WTC11 (cell line): Measurements from ENCODE around the gene KIF11.
A peak's percentile ranks its signal among the peaks of the same experiment; 100 is the strongest.

Experiments
- ATF1 ChIP-seq: sonication (generic); formaldehyde crosslinking; IDR thresholded peaks from 2 replicates; pipeline ENCODE4 v1.8.1; 2023; ENCODE audit warnings: mild to moderate bottlenecking, moderate library complexity, missing genetic modification reagents
- CBFB ChIP-seq: sonication (generic); formaldehyde crosslinking; IDR thresholded peaks from 2 replicates; pipeline ENCODE4 v1.8.1; 2022; ENCODE audit warnings: mild to moderate bottlenecking, low read depth, missing genetic modification reagents
- JAZF1 ChIP-seq: fragments of 250-450 bp; sonication (Bioruptor Pico); IDR thresholded peaks from 2 replicates; pipeline ENCODE4 v1.9.0; 2021; ENCODE audit warnings: moderate library complexity, mild to moderate bottlenecking, inconsistent platforms
- NR3C1 ChIP-seq: sonication (generic); formaldehyde crosslinking; conservative IDR thresholded peaks from 2 replicates; pipeline ENCODE4 v1.8.1; 2023; ENCODE audit warnings: low read depth, mild to moderate bottlenecking, missing genetic modification reagents
- RELA ChIP-seq: sonication (generic); formaldehyde crosslinking; IDR thresholded peaks from 2 replicates; pipeline ENCODE4 v1.8.1; 2022; ENCODE audit warnings: missing genetic modification reagents, mild to moderate bottlenecking, borderline replicate concordance
- SP1 ChIP-seq: sonication (generic); formaldehyde crosslinking; conservative IDR thresholded peaks from 2 replicates; pipeline ENCODE4 v1.8.1; 2022; ENCODE audit warnings: missing genetic modification reagents
- ZNF138 ChIP-seq: sonication (generic); formaldehyde crosslinking; conservative IDR thresholded peaks from 2 replicates; pipeline ENCODE4 v1.8.1; 2022; ENCODE audit warnings: mild to moderate bottlenecking, moderate library complexity, missing genetic modification reagents
- ZNF396 ChIP-seq: fragments of 250-450 bp; sonication (Bioruptor Pico); IDR thresholded peaks from 2 replicates; pipeline ENCODE4 v1.8.0; 2021; ENCODE audit warnings: mild to moderate bottlenecking, moderate library complexity, borderline replicate concordance
- TF ChIP-seq, protein P1 (sequence below): sonication (generic); formaldehyde crosslinking; IDR thresholded peaks from 2 replicates; pipeline ENCODE4 v1.8.0; 2022; ENCODE audit warnings: mild to moderate bottlenecking, missing genetic modification reagents
- TF ChIP-seq, protein P2 (sequence below): fragments of 200-600 bp; IDR thresholded peaks from 2 replicates; pipeline ENCODE4 v1.8.0; 2022; ENCODE audit warnings: antibody characterized with exemption
- TF ChIP-seq, protein P3 (sequence below): sonication (generic); formaldehyde crosslinking; IDR thresholded peaks from 2 replicates; pipeline ENCODE4 v1.8.1; 2022; ENCODE audit warnings: low read depth, mild to moderate bottlenecking, moderate library complexity, missing genetic modification reagents, borderline replicate concordance
- TF ChIP-seq, protein P4 (sequence below): sonication (generic); formaldehyde crosslinking; IDR thresholded peaks from 2 replicates; pipeline ENCODE4 v1.8.1; 2022; ENCODE audit warnings: low read depth, missing genetic modification reagents, borderline replicate concordance
- TF ChIP-seq, protein P5 (sequence below): sonication (generic); formaldehyde crosslinking; IDR thresholded peaks from 2 replicates; pipeline ENCODE4 v1.8.0; 2022; ENCODE audit warnings: mild to moderate bottlenecking, missing genetic modification reagents
- TF ChIP-seq, protein P6 (sequence below): sonication (generic); formaldehyde crosslinking; IDR thresholded peaks from 2 replicates; pipeline ENCODE4 v1.8.0; 2022; ENCODE audit warnings: missing genetic modification reagents

DNA sequence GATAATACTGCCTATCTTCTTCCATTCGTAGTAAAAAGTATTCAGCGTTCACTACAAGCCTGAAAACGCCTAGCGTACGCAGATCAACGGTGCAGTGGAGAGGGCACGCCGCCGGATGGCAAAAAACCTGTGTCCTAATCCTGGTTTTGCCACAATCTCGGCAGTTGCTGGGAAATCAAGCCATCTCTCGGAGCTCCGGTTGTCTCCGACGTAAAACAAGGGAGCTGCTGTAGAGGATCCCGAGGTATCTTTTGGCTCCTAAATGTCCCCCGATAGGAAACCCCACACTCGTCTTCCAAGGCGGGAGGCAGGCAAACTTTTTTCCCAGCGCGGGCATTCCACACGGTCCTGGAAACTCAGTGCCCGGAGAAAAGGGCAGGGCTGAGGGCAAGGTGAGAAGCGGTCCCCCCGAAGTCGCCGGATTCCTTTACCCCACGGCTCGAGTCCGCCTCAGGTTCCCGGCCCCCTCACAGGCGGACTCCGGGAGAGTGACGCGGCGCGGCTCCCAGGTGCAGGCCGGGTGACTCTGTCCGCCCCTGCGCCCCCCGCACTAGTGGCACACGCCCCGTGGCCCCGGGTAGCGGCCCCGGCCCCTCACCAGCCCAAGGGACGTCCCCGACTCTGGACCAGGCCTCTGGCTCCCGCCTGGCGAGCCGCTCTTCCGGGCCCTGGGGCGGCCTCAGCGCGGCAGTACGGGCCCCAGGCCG is 19.7 kb upstream of the KIF11 start:
- TF ChIP-seq CBFB: no peak
- TF ChIP-seq, protein P1, sequence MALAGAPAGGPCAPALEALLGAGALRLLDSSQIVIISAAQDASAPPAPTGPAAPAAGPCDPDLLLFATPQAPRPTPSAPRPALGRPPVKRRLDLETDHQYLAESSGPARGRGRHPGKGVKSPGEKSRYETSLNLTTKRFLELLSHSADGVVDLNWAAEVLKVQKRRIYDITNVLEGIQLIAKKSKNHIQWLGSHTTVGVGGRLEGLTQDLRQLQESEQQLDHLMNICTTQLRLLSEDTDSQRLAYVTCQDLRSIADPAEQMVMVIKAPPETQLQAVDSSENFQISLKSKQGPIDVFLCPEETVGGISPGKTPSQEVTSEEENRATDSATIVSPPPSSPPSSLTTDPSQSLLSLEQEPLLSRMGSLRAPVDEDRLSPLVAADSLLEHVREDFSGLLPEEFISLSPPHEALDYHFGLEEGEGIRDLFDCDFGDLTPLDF: no peak
- no peak for TF ChIP-seq ATF1 (CRISPR knock-in tag)
- TF ChIP-seq, protein P2, sequence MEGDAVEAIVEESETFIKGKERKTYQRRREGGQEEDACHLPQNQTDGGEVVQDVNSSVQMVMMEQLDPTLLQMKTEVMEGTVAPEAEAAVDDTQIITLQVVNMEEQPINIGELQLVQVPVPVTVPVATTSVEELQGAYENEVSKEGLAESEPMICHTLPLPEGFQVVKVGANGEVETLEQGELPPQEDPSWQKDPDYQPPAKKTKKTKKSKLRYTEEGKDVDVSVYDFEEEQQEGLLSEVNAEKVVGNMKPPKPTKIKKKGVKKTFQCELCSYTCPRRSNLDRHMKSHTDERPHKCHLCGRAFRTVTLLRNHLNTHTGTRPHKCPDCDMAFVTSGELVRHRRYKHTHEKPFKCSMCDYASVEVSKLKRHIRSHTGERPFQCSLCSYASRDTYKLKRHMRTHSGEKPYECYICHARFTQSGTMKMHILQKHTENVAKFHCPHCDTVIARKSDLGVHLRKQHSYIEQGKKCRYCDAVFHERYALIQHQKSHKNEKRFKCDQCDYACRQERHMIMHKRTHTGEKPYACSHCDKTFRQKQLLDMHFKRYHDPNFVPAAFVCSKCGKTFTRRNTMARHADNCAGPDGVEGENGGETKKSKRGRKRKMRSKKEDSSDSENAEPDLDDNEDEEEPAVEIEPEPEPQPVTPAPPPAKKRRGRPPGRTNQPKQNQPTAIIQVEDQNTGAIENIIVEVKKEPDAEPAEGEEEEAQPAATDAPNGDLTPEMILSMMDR: no peak
- TF ChIP-seq, protein P3, sequence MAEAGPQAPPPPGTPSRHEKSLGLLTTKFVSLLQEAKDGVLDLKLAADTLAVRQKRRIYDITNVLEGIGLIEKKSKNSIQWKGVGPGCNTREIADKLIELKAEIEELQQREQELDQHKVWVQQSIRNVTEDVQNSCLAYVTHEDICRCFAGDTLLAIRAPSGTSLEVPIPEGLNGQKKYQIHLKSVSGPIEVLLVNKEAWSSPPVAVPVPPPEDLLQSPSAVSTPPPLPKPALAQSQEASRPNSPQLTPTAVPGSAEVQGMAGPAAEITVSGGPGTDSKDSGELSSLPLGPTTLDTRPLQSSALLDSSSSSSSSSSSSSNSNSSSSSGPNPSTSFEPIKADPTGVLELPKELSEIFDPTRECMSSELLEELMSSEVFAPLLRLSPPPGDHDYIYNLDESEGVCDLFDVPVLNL (CRISPR knock-in tag): no peak; the same call in 1 of the 2 replicates
- no peak for TF ChIP-seq ZNF138 (CRISPR knock-in tag)
- TF ChIP-seq, protein P4, sequence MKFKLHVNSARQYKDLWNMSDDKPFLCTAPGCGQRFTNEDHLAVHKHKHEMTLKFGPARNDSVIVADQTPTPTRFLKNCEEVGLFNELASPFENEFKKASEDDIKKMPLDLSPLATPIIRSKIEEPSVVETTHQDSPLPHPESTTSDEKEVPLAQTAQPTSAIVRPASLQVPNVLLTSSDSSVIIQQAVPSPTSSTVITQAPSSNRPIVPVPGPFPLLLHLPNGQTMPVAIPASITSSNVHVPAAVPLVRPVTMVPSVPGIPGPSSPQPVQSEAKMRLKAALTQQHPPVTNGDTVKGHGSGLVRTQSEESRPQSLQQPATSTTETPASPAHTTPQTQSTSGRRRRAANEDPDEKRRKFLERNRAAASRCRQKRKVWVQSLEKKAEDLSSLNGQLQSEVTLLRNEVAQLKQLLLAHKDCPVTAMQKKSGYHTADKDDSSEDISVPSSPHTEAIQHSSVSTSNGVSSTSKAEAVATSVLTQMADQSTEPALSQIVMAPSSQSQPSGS (CRISPR knock-in tag): no peak
- TF ChIP-seq RELA (CRISPR knock-in tag): no peak
- TF ChIP-seq JAZF1: no peak
- TF ChIP-seq, protein P5, sequence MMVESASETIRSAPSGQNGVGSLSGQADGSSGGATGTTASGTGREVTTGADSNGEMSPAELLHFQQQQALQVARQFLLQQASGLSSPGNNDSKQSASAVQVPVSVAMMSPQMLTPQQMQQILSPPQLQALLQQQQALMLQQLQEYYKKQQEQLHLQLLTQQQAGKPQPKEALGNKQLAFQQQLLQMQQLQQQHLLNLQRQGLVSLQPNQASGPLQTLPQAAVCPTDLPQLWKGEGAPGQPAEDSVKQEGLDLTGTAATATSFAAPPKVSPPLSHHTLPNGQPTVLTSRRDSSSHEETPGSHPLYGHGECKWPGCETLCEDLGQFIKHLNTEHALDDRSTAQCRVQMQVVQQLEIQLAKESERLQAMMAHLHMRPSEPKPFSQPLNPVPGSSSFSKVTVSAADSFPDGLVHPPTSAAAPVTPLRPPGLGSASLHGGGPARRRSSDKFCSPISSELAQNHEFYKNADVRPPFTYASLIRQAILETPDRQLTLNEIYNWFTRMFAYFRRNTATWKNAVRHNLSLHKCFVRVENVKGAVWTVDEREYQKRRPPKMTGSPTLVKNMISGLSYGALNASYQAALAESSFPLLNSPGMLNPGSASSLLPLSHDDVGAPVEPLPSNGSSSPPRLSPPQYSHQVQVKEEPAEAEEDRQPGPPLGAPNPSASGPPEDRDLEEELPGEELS: no peak
- no peak for TF ChIP-seq SP1 (CRISPR knock-in tag)
- TF ChIP-seq ZNF396 (CRISPR knock-in tag): no peak
- no peak for TF ChIP-seq NR3C1 (CRISPR knock-in tag)
- TF ChIP-seq, protein P6, sequence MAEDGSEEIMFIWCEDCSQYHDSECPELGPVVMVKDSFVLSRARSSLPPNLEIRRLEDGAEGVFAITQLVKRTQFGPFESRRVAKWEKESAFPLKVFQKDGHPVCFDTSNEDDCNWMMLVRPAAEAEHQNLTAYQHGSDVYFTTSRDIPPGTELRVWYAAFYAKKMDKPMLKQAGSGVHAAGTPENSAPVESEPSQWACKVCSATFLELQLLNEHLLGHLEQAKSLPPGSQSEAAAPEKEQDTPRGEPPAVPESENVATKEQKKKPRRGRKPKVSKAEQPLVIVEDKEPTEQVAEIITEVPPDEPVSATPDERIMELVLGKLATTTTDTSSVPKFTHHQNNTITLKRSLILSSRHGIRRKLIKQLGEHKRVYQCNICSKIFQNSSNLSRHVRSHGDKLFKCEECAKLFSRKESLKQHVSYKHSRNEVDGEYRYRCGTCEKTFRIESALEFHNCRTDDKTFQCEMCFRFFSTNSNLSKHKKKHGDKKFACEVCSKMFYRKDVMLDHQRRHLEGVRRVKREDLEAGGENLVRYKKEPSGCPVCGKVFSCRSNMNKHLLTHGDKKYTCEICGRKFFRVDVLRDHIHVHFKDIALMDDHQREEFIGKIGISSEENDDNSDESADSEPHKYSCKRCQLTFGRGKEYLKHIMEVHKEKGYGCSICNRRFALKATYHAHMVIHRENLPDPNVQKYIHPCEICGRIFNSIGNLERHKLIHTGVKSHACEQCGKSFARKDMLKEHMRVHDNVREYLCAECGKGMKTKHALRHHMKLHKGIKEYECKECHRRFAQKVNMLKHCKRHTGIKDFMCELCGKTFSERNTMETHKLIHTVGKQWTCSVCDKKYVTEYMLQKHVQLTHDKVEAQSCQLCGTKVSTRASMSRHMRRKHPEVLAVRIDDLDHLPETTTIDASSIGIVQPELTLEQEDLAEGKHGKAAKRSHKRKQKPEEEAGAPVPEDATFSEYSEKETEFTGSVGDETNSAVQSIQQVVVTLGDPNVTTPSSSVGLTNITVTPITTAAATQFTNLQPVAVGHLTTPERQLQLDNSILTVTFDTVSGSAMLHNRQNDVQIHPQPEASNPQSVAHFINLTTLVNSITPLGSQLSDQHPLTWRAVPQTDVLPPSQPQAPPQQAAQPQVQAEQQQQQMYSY (CRISPR knock-in tag): peak; percentile 72
